Ishikawa (cell line): Measurements from ENCODE around the gene SHISA5.

Experiments
- CREB1 ChIP-seq: IDR thresholded peaks from 2 replicates; pipeline ENCODE4 v1.6.1; 2012; ENCODE audit warnings: low read depth
- EP300 ChIP-seq: IDR thresholded peaks from 2 replicates; pipeline ENCODE4 v1.6.1; 2012; ENCODE audit warnings: borderline replicate concordance
- ZBTB7A ChIP-seq: IDR thresholded peaks from 2 replicates; pipeline ENCODE4 v1.6.1; 2012; ENCODE audit warnings: low read depth

DNA sequence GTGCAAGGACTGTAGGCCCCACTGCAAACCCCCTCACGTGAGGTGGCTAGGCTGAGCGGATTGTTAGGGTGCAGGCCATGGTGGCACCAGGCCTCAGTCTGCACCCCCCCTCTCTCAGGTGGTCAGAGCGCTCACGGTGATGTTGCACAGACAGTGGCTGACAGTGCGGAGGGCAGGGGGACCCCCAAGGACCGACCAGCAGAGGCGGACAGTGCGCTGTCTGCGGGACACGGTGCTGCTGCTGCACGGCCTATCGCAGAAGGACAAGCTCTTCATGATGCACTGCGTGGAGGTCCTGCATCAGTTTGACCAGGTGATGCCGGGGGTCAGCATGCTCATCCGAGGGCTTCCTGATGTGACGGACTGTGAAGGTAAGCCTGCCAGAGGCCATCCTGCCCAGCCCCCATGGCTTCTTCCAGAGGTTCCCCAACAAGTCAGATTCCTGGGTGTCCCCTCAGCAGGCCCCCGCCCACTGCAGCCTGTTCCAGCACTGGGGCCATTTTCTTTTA lies 39.2 kb downstream of the SHISA5 start:
- TF ChIP-seq ZBTB7A, result no peak
- no peak for TF ChIP-seq EP300
- no peak for TF ChIP-seq CREB1
